ENCODE measurements around the gene ASCL3.

GRCh38 chr11:8911029-8911823, 31.6 kb downstream of the ASCL3 start, which contains the start of gene AKIP1:
- TF ChIP-seq CTCF (IDR thresholded peaks at IDR 0.05; ENCODE audit: low read depth, low read length, poor library complexity, severe bottlenecking), result no peak
- TF ChIP-seq EZH2phosphoT487 (IDR thresholded peaks at IDR 0.05; ENCODE audit: borderline replicate concordance, low read length), result no peak
